ENCODE results near the gene ZBTB16.

ZBTB16 gene

GRCh38 chr11:114149689-114150407 lies 90.3 kb downstream of the ZBTB16 start:
- no peak for DNase-seq (ENCODE audit: extremely low read depth in 1 of 2, low read depth in 1 of 2)

DNA sequence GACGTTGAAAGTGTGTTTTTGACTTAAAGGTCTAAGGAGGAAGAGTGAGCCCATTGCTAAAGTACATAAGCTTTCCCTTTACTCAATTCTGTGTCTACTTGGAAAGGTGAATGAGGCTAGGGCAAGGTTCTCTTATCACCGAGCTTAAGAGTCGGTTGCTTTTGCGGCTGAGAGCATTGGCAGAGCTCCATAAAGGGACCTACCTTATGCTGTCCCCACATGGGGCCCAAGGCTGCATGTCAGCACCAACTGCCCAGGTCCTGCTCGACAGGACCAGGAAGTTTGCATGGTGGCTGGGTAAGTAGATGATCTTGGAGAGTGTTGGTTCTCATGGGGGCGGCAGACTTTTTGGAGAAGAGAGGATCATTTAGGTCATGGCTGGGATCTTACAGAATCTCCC lies 91.2 kb downstream of the ZBTB16 start:
- no peak for DNase-seq (ENCODE audit: extremely low read depth in 1 of 2, low read depth in 1 of 2)

GRCh38 chr11:114151631-114152030 lies 92.1 kb downstream of the ZBTB16 start:
- no peak for DNase-seq (ENCODE audit: extremely low read depth in 1 of 2, low read depth in 1 of 2)

- DNase-seq (ENCODE audit: extremely low read depth in 1 of 2, low read depth in 1 of 2): no peak
These were observed 92.7 kb downstream of the ZBTB16 start for GRCh38 chr11:114152162-114152561.

DNA sequence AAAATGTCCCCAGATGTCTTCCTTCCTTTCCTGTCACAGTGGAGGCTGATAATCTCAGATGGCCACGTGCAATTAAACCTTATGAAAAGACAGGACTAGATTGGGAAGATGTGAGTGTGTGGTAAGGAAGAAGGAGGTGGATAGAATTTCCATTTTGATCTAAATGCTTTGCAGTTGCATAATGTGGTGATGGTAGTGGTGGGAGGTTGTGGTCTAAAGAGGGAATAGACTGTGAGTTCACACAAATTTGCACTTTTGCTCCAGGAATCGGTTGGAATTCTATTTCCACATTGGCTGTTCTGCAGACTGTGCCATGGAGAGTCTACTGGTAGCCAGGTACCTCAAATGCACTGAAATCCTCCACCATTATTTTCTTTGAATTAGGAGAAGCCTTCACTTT lies 93.3 kb downstream of the ZBTB16 start:
- no peak for DNase-seq (ENCODE audit: extremely low read depth in 1 of 2, low read depth in 1 of 2)

GRCh38 chr11:114153224-114153623 lies 93.7 kb downstream of the ZBTB16 start:
- no peak for DNase-seq (ENCODE audit: extremely low read depth in 1 of 2, low read depth in 1 of 2)

DNA sequence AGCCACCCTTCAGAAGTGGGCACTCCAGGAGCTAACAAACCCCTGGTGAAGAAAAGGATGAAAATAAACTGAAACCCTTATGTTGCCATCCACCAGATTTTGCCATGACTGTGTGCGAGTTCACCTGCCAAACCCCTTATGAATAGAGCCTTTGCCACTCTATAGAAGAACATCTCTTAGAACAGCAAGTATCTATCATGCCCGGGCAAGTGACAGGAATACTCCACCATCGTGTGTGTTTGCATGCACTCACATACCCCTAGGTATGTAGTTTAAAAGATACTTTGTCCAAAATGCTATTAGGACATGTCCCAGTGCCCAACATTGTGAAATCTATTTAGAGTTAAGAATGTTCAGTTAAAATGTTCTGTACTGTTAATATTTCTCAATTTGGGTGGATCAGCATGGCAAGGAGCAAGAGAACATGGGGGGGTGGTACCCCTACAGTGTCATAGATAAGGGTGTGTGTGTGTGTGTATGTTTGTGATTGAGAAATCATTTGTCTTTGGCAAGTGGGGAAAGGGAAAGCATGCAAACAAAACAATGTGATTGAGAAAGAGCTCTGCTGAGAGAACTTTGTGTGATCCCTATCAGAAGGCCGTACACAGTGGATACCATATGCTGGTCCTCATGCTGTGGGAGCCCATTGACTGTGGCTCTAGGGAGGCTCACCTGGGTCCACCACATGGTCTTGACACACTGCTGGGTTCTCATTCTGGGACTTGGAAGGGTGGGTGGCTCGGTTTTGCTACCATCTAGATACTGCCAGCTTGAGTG lies 94.9 kb downstream of the ZBTB16 start:
- DNase-seq (ENCODE audit: extremely low read depth in 1 of 2, low read depth in 1 of 2): no peak

- DNase-seq (ENCODE audit: extremely low read depth in 1 of 2, low read depth in 1 of 2): no peak
These were observed 95.6 kb downstream of the ZBTB16 start for GRCh38 chr11:114155116-114155515.

GRCh38 chr11:114156131-114156581 lies 96.6 kb downstream of the ZBTB16 start:
- no peak for DNase-seq (ENCODE audit: extremely low read depth in 1 of 2, low read depth in 1 of 2)

GRCh38 chr11:114156782-114157181 lies 97.3 kb downstream of the ZBTB16 start:
- DNase-seq (ENCODE audit: extremely low read depth in 1 of 2, low read depth in 1 of 2): no peak

DNA sequence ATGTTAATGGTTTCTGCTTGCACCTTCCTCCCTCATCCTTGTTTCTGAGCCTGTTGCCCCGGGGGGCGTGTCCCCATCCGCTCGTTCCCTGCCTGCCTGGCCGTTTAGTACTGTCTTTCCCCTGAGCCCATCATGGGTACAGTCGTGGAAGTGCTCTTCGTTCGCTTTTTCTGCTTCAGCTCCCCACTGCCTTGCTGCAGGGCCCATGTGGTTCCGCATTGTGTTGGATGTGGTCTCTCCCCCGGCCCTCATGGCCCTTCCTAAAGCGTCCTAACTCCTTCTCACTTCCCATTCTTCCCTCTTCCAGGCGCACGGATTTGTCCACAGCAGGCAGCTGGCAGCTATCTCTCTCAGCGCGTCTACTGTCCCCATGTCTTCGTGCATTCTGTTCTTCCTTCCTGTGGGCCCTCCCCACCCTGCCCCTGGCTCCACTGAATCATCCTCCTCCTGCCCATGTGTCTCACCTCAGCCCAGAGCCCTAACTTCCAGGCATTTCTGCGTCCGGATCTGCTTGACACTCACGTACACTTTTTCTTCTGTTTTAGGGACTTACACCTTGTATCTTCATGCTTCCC lies 98.1 kb downstream of the ZBTB16 start:
- DNase-seq (ENCODE audit: extremely low read depth in 1 of 2, low read depth in 1 of 2): no peak

GRCh38 chr11:114158421-114158820 lies 98.9 kb downstream of the ZBTB16 start:
- no peak for DNase-seq (ENCODE audit: extremely low read depth in 1 of 2, low read depth in 1 of 2)

GRCh38 chr11:114158886-114159285 lies 99.4 kb downstream of the ZBTB16 start:
- DNase-seq (ENCODE audit: extremely low read depth in 1 of 2, low read depth in 1 of 2): no peak

- no peak for DNase-seq (ENCODE audit: extremely low read depth in 1 of 2, low read depth in 1 of 2)
These were observed 99.8 kb downstream of the ZBTB16 start for GRCh38 chr11:114159320-114159719.

- peak; percentile 55 to 76 for DNase-seq (ENCODE audit: extremely low read depth in 1 of 2, low read depth in 1 of 2)
These were observed 100.5 kb downstream of the ZBTB16 start for GRCh38 chr11:114159802-114160632.

GRCh38 chr11:114160894-114161293 lies 101.4 kb downstream of the ZBTB16 start:
- DNase-seq (ENCODE audit: extremely low read depth in 1 of 2, low read depth in 1 of 2): no peak

- no peak for DNase-seq (ENCODE audit: extremely low read depth in 1 of 2, low read depth in 1 of 2)
These were observed 102.2 kb downstream of the ZBTB16 start for GRCh38 chr11:114161486-114162250.

GRCh38 chr11:114162719-114163123 lies 103.2 kb downstream of the ZBTB16 start:
- no peak for DNase-seq (ENCODE audit: extremely low read depth in 1 of 2, low read depth in 1 of 2)

- no peak for DNase-seq (ENCODE audit: extremely low read depth in 1 of 2, low read depth in 1 of 2)
These were observed 103.7 kb downstream of the ZBTB16 start for GRCh38 chr11:114163229-114163631.

DNA sequence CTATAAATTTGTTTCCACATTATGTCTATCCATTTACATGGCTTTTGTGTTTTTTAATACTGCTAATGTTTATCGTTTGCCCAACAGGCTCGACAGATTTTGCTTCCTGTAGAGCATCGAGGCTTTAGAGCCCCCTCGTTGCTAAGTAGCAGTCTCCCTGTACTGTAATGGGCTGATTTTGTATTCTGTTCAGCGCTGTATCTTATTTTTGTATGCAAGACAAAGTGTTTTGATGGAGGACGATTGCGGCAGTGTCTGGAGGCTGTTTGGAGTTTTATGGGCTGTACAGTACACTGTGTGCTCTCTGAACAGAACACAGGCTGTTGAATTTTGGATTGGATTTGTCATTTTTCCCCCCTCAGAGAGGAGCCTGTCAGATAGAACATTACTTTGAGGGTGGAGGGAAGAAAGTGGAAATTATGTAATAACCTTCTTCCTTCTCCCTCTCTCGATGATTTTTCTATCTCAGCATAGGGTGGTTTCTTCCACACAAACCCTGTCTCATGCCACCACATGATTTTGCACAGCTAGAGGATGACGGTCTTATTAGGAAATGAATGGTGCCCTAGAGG lies 104.4 kb downstream of the ZBTB16 start:
- DNase-seq (ENCODE audit: extremely low read depth in 1 of 2, low read depth in 1 of 2): no peak

Measured in stimulated activated CD8-positive, alpha-beta memory T cell treated with anti-CD3 and anti-CD28 coated beads, Interleukin-7, amount 100 ng/mL, for 48 hours (primary cell).